ENCODE measurements around the gene TAS2R41.

DNA sequence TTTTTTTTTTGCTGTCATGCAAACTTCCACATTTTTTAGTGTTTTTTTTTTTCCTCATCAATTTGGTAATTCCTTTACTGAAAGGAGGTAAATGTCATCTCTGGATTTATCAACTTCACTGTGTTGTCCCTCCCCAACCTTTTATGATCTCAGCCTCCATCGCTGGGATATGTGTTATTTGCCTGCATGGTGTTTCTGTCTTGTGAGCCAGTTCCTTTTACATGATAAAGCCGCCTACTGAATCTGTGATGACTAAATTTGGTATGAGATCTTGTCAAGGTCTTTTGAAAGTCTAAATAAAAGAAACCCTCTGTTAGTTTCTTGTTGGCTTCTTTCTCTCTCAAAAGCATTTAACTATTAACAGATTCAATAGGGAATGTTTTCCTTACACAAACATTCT lies 39.3 kb downstream of the TAS2R41 start:
- TF ChIP-seq, protein P1, sequence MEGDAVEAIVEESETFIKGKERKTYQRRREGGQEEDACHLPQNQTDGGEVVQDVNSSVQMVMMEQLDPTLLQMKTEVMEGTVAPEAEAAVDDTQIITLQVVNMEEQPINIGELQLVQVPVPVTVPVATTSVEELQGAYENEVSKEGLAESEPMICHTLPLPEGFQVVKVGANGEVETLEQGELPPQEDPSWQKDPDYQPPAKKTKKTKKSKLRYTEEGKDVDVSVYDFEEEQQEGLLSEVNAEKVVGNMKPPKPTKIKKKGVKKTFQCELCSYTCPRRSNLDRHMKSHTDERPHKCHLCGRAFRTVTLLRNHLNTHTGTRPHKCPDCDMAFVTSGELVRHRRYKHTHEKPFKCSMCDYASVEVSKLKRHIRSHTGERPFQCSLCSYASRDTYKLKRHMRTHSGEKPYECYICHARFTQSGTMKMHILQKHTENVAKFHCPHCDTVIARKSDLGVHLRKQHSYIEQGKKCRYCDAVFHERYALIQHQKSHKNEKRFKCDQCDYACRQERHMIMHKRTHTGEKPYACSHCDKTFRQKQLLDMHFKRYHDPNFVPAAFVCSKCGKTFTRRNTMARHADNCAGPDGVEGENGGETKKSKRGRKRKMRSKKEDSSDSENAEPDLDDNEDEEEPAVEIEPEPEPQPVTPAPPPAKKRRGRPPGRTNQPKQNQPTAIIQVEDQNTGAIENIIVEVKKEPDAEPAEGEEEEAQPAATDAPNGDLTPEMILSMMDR (conservative IDR thresholded peaks at IDR 0.05; ENCODE audit: low read depth, low read length) = no peak
- TF ChIP-seq RCOR1 (IDR thresholded peaks at IDR 0.05; ENCODE audit: insufficient replicate concordance, low read length) = no peak
- no peak for TF ChIP-seq POLR2A (IDR thresholded peaks at IDR 0.05; ENCODE audit: low read depth, low read length)
- no peak for TF ChIP-seq CEBPB (IDR thresholded peaks at IDR 0.05; ENCODE audit: low read depth, low read length)
- TF ChIP-seq RAD21 (IDR thresholded peaks at IDR 0.05; ENCODE audit: low read length) = no peak
- TF ChIP-seq, protein P2, sequence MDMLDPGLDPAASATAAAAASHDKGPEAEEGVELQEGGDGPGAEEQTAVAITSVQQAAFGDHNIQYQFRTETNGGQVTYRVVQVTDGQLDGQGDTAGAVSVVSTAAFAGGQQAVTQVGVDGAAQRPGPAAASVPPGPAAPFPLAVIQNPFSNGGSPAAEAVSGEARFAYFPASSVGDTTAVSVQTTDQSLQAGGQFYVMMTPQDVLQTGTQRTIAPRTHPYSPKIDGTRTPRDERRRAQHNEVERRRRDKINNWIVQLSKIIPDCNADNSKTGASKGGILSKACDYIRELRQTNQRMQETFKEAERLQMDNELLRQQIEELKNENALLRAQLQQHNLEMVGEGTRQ (IDR thresholded peaks at IDR 0.05; ENCODE audit: low read depth, low read length) = no peak
- TF ChIP-seq MAFK (IDR thresholded peaks at IDR 0.05; ENCODE audit: low read depth, low read length) = no peak
- TF ChIP-seq MAZ (IDR thresholded peaks at IDR 0.05; ENCODE audit: borderline replicate concordance, low read depth, low read length) = no peak
- no peak for TF ChIP-seq MXI1 (IDR thresholded peaks at IDR 0.05; ENCODE audit: borderline replicate concordance, low read depth, low read length)
- no peak for TF ChIP-seq SMC3 (IDR thresholded peaks at IDR 0.05; ENCODE audit: low read depth, low read length)
- no peak for TF ChIP-seq BHLHE40 (IDR thresholded peaks at IDR 0.05; ENCODE audit: low read depth, low read length)

Data from IMR-90 (cell line).